Endometrium (tissue), 2 donors: Measurements from ENCODE around the gene RPLP2.

Experiments used
- FAIRE-seq: peaks from 2 replicates; lab custom pipeline; 2012; peaks lifted over from hg19 to GRCh38; lab: Jason Lieb, UNC
- donor health status: control.
- donor health status: control.

RPLP2 gene

DNA sequence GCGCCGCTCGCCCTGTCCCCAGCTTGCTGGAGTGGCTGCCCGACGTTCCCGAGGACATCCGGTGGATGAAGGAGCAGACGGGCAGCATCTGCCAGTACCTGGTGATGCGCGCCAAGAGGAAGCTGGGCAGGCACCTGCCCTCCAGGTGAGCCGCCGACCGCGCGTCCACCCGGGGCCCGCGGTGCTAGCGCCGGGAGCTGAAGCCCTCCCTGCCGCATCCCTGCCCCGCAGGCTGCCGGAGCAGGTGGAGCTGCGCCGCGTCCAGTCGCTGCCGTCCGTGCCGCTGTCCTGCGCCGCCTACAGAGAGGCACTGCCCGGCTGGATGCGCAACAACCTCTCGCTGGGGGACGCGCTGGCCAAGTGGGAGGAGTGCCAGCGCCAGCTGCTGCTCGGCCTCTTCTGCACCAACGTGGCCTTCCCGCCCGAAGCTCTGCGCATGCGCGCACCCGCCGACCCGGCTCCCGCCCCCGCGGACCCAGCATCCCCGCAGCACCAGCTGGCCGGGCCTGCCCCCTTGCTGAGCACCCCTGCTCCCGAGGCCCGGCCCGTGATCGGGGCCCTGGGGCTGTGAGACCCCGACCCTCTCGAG, 14.6 kb downstream of the RPLP2 start:
- no peak for FAIRE-seq

- FAIRE-seq, result no peak
Measured at GRCh38 chr11:824942-825341, 15.2 kb downstream of the RPLP2 start.

- FAIRE-seq, result no peak
Measured at GRCh38 chr11:825366-826226, 15.8 kb downstream of the RPLP2 start.

DNA sequence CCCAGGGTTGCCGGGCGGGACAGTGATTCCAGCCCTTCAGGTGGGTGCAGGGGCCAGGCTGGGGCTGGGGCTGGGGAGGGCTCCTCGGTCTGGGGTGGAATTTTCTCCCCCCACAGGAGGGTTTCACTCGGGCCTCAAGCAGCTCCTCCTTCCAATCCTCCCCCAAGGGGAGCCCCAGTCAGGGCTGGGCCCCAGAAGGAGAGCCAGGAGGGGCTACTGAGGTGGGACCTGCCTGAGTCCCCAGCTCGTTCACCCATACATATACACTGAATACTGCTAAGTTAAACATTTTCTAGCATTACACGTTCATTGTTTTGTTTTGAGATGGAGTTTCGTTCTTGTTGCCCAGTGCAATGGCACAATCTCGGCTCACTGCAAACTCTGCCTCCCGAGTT, 16.5 kb downstream of the RPLP2 start:
- no peak for FAIRE-seq

DNA sequence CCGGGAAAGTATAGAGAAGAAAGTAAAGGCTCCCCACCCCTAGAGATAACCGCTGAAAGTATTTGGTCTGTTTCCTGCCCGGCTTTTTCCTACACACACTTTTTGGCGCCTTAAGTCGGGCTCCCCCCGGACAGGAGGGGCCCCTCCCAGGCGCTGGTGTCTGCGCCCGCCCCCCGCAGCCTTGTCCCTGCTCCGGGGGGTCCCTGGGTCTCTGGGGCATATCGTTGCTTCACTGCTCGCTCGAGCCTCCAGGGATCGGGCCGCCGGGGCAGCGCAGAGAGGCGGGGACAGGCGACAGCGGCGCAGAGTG, 17.0 kb downstream of the RPLP2 start:
- no peak for FAIRE-seq

GRCh38 chr11:827146-827896, 17.6 kb downstream of the RPLP2 start:
- no peak for FAIRE-seq

DNA sequence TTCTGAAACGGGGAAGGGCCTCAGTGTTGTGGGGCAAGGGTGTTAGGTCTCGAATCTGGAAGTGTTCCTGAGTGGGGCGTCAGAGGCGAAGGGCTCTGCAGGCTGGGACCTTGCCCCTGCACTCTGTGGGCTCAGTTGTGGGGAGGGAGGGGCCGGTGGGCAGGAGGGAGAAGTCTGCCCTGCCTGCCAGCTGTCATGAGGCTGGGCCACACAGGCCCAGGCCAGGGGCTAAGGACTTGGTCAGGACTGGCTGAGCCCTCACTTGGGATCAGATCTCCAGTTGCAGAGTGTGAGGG, 18.1 kb downstream of the RPLP2 start, which contains the start of gene CRACR2B:
CRACR2B (plus strand) TSS at position 23 of the 296 bp plus-strand sequence. CDS start 689 bp downstream, outside the sequence.
- no peak for FAIRE-seq

- no peak for FAIRE-seq
Measured at GRCh38 chr11:828506-829175, 18.9 kb downstream of the RPLP2 start.

GRCh38 chr11:829176-829846, 19.5 kb downstream of the RPLP2 start:
- FAIRE-seq, result no peak

DNA sequence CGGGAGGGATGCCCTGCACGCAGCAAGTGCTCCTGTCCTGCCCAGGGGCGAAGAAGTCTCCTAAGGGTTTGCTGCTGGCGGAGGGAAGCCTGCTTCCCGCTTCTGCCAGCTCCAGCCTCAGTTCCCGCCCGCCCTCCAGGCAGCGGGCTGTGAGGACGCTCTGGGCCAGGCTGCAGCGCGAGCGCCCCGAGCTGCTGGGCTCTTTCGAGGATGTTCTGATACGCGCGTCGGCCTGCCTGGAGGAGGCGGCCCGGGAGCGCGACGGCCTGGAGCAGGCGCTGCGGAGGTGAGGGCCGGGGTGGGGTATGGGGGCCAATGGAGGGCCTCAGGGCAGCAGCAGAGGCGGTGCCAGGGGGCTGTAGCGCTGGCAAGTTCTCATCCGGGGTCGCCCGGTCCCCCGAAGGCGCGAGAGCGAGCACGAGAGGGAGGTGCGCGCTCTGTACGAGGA, 20.1 kb downstream of the RPLP2 start:
- FAIRE-seq, result no peak

DNA sequence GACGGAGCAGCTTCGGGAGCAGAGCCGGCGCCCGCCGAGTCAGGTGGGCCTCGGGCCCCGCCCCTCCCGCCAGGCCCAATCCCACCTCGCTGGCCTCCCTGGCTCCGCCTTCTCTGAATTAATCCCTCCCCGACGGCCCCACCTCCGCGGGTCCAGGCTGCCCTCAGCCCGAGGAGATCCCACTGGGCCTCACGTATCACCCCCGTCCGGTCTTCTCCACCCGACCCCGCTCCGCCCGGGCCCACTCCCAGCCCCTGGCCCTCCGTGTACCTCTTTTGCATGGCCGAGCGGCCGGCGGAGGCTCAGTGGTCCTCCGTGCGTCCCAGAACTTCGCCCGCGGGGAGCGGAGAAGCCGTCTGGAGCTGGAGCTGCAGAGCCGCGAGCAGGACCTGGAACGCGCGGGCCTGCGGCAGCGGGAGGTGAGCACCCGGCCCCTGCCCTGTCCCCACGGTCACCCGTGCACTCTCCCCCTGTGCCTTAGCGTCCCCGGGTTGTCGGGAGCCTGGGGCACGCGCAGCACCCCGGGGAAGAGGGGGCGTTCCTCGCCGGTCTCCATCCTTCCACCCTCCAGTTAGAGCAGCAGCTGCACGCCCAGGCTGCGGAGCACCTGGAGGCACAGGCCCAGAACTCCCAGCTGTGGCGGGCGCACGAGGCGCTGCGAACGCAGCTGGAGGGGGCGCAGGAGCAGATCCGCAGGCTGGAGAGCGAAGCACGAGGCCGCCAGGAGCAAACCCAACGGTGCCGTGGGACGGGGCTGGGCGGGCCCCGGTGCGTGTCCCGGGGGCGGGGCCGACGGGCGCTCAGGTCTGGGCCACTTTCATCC, 20.7 kb downstream of the RPLP2 start:
- FAIRE-seq, result no peak

GRCh38 chr11:831118-831864, 21.5 kb downstream of the RPLP2 start:
- FAIRE-seq, result no peak

GRCh38 chr11:831961-832528, 22.3 kb downstream of the RPLP2 start:
- no peak for FAIRE-seq

DNA sequence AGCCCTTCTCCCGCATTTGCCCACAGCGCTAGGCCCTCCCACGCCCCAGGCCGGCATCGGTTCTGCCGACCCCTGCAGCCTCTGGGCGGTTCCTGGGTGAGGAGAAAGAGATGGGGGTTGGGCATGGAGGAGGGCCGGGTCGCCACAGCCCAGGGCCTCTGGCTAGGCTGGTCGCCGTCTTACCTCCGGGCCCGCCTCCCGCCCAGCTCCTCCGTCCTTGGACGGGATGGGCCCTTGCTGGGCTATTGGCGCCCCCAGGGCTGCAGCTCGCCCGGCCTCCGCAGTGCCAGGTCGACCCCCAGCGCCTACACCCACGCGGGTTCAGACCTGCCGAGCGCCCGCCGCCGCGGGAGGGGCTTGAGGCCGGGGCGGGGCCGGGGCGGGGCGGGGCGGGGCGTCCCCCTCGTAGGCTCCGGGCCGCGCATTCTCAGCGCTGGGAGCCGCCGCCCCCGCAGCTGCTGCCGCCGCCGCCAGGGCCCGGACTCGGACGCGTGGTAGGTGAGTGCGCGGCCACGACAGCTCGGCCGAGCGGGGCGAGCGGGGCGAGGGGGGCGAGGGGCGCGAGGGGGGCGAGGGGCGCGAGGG, 22.9 kb downstream of the RPLP2 start, which contains the start of gene CD151:
CD151 (plus strand) TSS at position 424 of the 585 bp plus-strand sequence. CDS start 3,118 bp downstream, outside the sequence.
- no peak for FAIRE-seq

DNA sequence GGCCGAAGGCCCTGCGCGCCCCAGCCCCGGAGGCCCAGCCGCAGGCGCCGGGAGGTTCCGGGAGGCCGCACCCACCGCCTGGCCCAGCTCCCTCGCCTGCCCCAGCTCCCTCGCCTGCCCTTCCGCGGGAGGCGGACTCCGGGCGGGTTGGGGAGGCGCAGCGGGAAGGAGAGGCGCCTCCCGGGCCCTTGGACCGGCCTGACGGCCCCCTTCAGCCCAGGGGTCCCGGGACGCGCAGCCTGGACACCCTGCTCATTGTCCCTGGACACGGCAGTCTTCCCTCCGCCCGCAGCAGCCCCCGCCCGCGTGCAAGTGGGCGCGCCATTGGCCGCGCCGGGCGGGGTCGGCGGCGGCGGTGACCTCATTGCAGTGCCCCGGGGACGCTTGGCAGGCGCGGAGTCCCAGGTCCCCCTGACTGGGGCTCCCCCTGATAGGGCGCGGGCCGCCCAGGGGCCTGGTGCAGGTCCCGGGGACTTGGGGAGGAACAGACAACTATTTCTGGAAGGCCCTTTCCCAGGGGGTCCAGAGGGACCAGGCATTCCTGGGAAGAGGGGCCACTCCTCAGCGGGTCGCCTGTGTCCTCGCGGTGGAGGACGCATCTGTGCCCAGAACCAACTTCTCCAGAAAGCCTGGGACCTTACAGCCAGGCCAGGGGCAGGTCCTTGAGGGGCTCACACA, 23.5 kb downstream of the RPLP2 start:
- no peak for FAIRE-seq

DNA sequence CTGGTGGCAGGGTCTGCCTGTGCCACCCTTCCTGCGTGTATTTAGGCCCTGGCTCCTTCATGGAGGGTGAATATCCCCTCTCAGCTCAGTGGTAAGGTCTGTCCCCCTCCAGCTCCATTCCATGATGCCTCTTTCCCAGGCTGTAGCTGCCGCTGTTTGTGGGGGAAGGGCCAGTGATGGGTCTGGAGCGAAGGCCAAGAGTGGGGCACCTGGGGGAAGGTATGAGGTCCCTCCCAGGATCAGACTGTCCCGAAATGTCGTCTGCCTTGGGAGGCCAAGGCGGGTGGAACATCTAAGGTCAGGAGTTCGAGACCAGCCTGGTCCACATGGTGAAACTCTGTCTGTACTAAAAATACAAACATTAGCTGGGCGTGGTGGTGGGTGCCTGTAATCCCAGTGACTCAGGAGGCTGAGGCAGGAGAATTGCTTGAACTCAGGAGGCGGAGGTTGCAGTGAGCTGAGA, 24.1 kb downstream of the RPLP2 start:
- FAIRE-seq, result no peak

- FAIRE-seq, result no peak
Measured at GRCh38 chr11:834371-835316, 24.9 kb downstream of the RPLP2 start.

DNA sequence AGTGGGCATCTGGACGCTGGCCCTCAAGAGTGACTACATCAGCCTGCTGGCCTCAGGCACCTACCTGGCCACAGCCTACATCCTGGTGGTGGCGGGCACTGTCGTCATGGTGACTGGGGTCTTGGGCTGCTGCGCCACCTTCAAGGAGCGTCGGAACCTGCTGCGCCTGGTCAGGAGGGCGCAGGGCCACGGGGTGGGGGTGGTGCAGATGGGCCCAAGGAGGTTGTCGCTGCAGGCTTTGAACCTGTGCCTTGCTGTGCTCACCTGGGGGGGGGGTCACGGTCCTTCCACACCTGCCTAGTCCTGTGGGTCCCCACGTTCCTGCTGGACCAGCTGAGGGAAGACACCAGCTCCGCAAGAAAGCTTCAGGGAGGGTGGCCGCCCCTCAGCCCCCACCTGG, 26.5 kb downstream of the RPLP2 start:
- no peak for FAIRE-seq
